K562 (cell line): ENCODE measurements around the gene CTCF. TPM values are rescaled to one million over a fixed set of nuclear protein-coding genes. Genes with fewer than 3 reads are reported as not detected.

ENCODE experiments used
- BCOR ChIP-seq: fragments of 450-650 bp; IDR thresholded peaks from 2 replicates; pipeline ENCODE4 v1.6.1; 2016
- CBFB ChIP-seq: sonication (generic); formaldehyde crosslinking; IDR thresholded peaks from 2 replicates; pipeline ENCODE4 v1.4.0; 2020; ENCODE audit warnings: mild to moderate bottlenecking, missing genetic modification reagents
- CBX3 ChIP-seq, 2 experiments: IDR thresholded peaks; 1 replicate in 1 of 2; 2 replicates in 1 of 2; pipeline ENCODE4 v1.6.1; 2012; ENCODE audit warnings: inconsistent platforms in 2 of 2, low read length in 2 of 2, borderline replicate concordance in 1 of 2, control low read depth in 1 of 2
- CREB3 ChIP-seq: fragments of 450-650 bp; conservative IDR thresholded peaks from 2 replicates; pipeline ENCODE4 v1.6.1; 2016; ENCODE audit warnings: missing genetic modification characterization, low read depth, mild to moderate bottlenecking, missing compliant biosample characterization, moderate library complexity
- DDX20 ChIP-seq: fragments of 450-650 bp; IDR thresholded peaks from 2 replicates; pipeline ENCODE4 v1.6.1; 2016; ENCODE audit warnings: missing genetic modification characterization, low read depth, mild to moderate bottlenecking, missing compliant biosample characterization, moderate library complexity
- IRF9 ChIP-seq: fragments of 450-650 bp; IDR thresholded peaks from 2 replicates; pipeline ENCODE4 v1.6.1; 2016; ENCODE audit warnings: missing biosample characterization, missing genetic modification characterization
- JUNB ChIP-seq: fragments of 450-650 bp; formaldehyde crosslinking; conservative IDR thresholded peaks from 2 replicates; pipeline ENCODE4 v1.4.0; 2020; ENCODE audit warnings: mild to moderate bottlenecking
- LEF1 ChIP-seq: fragments of 450-650 bp; IDR thresholded peaks from 2 replicates; pipeline ENCODE4 v1.6.1; 2016; ENCODE audit warnings: mild to moderate bottlenecking
- MTA3 ChIP-seq: fragments of 450-650 bp; formaldehyde crosslinking; IDR thresholded peaks from 2 replicates; pipeline ENCODE4 v1.6.1; 2017; ENCODE audit warnings: mild to moderate bottlenecking, borderline replicate concordance
- NR2F6 ChIP-seq: fragments of 450-650 bp; formaldehyde crosslinking; IDR thresholded peaks from 2 replicates; pipeline ENCODE4 v1.4.0; 2020; ENCODE audit warnings: mild to moderate bottlenecking
- NUFIP1 ChIP-seq: fragments of 450-650 bp; IDR thresholded peaks from 2 replicates; pipeline ENCODE4 v1.6.1; 2018; ENCODE audit not compliant: partially characterized antibody
- POLR3A ChIP-seq: IDR thresholded peaks from 2 replicates; pipeline ENCODE4 v1.6.1; 2011; ENCODE audit warnings: borderline replicate concordance, mild to moderate bottlenecking, moderate library complexity; ENCODE audit not compliant: insufficient read length, insufficient read depth; ENCODE audit errors: extremely low read depth
- PRDM10 ChIP-seq: fragments of 450-650 bp; IDR thresholded peaks from 2 replicates; pipeline ENCODE4 v1.6.1; 2018; ENCODE audit not compliant: partially characterized antibody
- RAD51 ChIP-seq: fragments of 450-650 bp; IDR thresholded peaks from 2 replicates; pipeline ENCODE4 v1.7.1; 2016; ENCODE audit warnings: low read depth, mild to moderate bottlenecking, borderline replicate concordance
- RB1 ChIP-seq: fragments of 450-650 bp; IDR thresholded peaks from 2 replicates; pipeline ENCODE4 v1.6.1; 2017; ENCODE audit warnings: low read depth, mild to moderate bottlenecking
- SMAD3 ChIP-seq: fragments of 450-650 bp; formaldehyde crosslinking; conservative IDR thresholded peaks from 2 replicates; pipeline ENCODE4 v1.4.0; 2020; ENCODE audit warnings: mild to moderate bottlenecking
- TFAM ChIP-seq: fragments of 250-450 bp; sonication (Bioruptor Pico); conservative IDR thresholded peaks from 2 replicates; pipeline ENCODE4 v1.5.0; 2021; ENCODE audit warnings: mild to moderate bottlenecking, moderate library complexity
- YBX1 ChIP-seq: fragments of 450-650 bp; IDR thresholded peaks from 2 replicates; pipeline ENCODE4 v1.7.1; 2016; ENCODE audit warnings: mild to moderate bottlenecking
- ZNF274 ChIP-seq: IDR thresholded peaks from 2 replicates; pipeline ENCODE4 v1.6.1; 2011; ENCODE audit warnings: low read depth, mild to moderate bottlenecking, low read length, moderate library complexity, borderline replicate concordance
- ZNF354B ChIP-seq: fragments of 250-450 bp; sonication (Bioruptor Pico); IDR thresholded peaks from 2 replicates; pipeline ENCODE4 v1.4.0; 2020
- polyA plus RNA-seq, 8 experiments: library from polyadenylated mRNA; depleted of rRNA in 4 of 8; stranded (reverse) in 5 of 8; unstranded in 3 of 8; fragments of >200 nt; fragmentation: Nextera tagmentation in 2 of 8; fragmentation: Illumina TruSeq in 1 of 8; extraction: Ambion mirVana in 2 of 8; extraction: Trizol in 1 of 8; gene quantifications; 2 replicates each; pipeline versions ENCODE4 v1.2.1 to v1.2.3, GENCODE V29; 2011 to 2014; ENCODE audit warnings: inconsistent platforms in 1 of 8, missing spikeins in 1 of 8
- total RNA-seq, 7 experiments: library from RNA; depleted of rRNA in 6 of 7; stranded (reverse); fragments of >200 nt in 6 of 7; fragmentation: Illumina TruSeq in 2 of 7; extraction: Trizol in 2 of 7; gene quantifications; 2 replicates each; pipeline versions ENCODE4 v1.2.1 to v1.2.3, GENCODE V29; 2011 to 2021; ENCODE audit warnings: low replicate concordance in 1 of 7
- TF ChIP-seq, protein P1 (sequence below), 2 experiments: fragments of 450-650 bp in 1 of 2; sonication (generic) in 1 of 2; formaldehyde crosslinking in 1 of 2; IDR thresholded peaks in 1 of 2; conservative IDR thresholded peaks in 1 of 2; 2 replicates each; pipeline versions ENCODE4 v1.6.1 to v1.8.1; 2016 to 2023; ENCODE audit warnings: mild to moderate bottlenecking in 2 of 2, moderate library complexity in 2 of 2, inconsistent platforms in 1 of 2, missing genetic modification reagents in 1 of 2
- TF ChIP-seq, protein P2 (sequence below): fragments of 250-450 bp; sonication (Bioruptor Pico); IDR thresholded peaks from 2 replicates; pipeline ENCODE4 v1.5.0; 2021

Gene CTCF
- total and polyA plus RNA-seq, 9 of the 15 experiments (the other 6 are each of a cell fraction or from before 2014, with no cell fraction given), result 7.8 to 49.2 (median 33.9) TPM

DNA sequence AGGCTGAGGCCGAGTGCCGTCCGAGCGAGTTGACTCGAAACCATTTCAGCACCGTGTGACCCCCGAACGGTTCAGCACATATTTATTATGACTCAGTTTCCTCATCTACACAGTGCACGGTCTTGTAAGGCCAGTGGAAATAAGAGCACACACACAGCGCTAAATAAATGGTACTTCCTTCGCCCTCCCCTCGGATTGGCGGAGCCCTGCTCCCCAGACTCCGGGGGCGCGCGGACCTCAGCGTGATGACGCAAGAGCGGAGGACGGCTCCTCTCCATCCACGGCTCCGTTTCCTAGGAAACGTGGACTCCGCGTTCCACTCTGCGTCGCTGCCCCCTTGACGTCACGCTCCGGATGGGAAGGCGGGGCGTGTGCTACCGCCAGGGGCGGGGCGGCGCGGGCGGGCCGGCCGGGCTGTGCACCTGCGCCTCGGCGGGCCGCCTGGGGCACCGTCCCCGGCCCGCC lies 98.3 kb downstream of the CTCF start, which contains the start of gene PARD6A (continued):
- TF ChIP-seq IRF9 (tag) (peak; percentile 35; the same call in 1 of the 2 replicates), SMAD3 (no peak), NUFIP1 (no peak), PRDM10 (peak; percentile 96), YBX1 (no peak), CBX3 (IDR thresholded peaks at IDR 0.05; ENCODE audit: borderline replicate concordance in 1 of 2, low read length in 2 of 2) (no peak), NR2F6 (CRISPR knock-in tag) (no peak), LEF1 (no peak), MTA3 (peak; percentile 36; the same call in 1 of the 2 replicates), ZNF354B (no peak), RB1 (peak; percentile 58; the same call in 1 of the 2 replicates), RAD51 (no peak), DDX20 (tag) (no peak), TFAM (no peak), POLR3A (no peak), ZNF274 (no peak), BCOR (no peak), CREB3 (no peak), CBFB (CRISPR knock-in tag) (peak; percentile 57; the same call in 1 of the 2 replicates), JUNB (CRISPR knock-in tag) (no peak)
- TF ChIP-seq, protein P1, sequence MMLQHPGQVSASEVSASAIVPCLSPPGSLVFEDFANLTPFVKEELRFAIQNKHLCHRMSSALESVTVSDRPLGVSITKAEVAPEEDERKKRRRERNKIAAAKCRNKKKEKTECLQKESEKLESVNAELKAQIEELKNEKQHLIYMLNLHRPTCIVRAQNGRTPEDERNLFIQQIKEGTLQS (IDR thresholded peaks at IDR 0.05), result peak; percentile 99
- TF ChIP-seq, protein P1 (CRISPR knock-in tag; conservative IDR thresholded peaks at IDR 0.05), result peak; percentile 98
- TF ChIP-seq, protein P2, sequence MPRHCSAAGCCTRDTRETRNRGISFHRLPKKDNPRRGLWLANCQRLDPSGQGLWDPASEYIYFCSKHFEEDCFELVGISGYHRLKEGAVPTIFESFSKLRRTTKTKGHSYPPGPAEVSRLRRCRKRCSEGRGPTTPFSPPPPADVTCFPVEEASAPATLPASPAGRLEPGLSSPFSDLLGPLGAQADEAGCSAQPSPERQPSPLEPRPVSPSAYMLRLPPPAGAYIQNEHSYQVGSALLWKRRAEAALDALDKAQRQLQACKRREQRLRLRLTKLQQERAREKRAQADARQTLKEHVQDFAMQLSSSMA, result no peak; the same call in 1 of the 2 replicates
